A549 (cell line): ENCODE measurements around the gene DLGAP1. TPM values are rescaled to one million over a fixed set of nuclear protein-coding genes. Genes with fewer than 3 reads are reported as not detected.

Experiments
- ATAC-seq, 2 experiments: fragments of 200-7000 bp in 1 of 2; fragments of >200 bp in 1 of 2; cut with Nextera tagmentation in 1 of 2; cut with Tn5 transposase in 1 of 2; 3 replicates each; pipeline versions ENCODE4 v1.8.0 to v1.9.1; 2018 to 2020; ENCODE audit warnings: mild to moderate bottlenecking in 1 of 2, moderate library complexity in 1 of 2
- CTCF ChIA-PET: fragments of 300-600 bp; sonication (Branson Sonifier 250); formaldehyde crosslinking; extraction: SDS; loops from one replicate; lab custom pipeline; 2021; ENCODE audit warnings: antibody characterized with exemption, inconsistent platforms; lab: Yijun Ruan, JAX
- POLR2A ChIA-PET: fragments of 350-600 bp; formaldehyde crosslinking; extraction: SDS; loops from one replicate; lab custom pipeline; 2021; ENCODE audit warnings: antibody characterized with exemption, inconsistent platforms; lab: Yijun Ruan, JAX
- DNase-seq, 2 experiments: peaks; one replicate each; pipeline versions ENCODE4 v3.0.0 to v3.0.0-alpha.2; 2011 to 2016; ENCODE audit warnings: low read depth in 1 of 2, low spot score in 1 of 2
- FAIRE-seq: peaks from 2 replicates; lab custom pipeline; 2011; peaks lifted over from hg19 to GRCh38; lab: Jason Lieb, UNC
- H3K27ac ChIP-seq, 2 experiments: fragments of >200 bp; sonication (Bioruptor Twin); formaldehyde crosslinking; 3 replicates each; pipeline ENCODE4 v1.5.1; 2016 to 2017
- H3K4me1 ChIP-seq: fragments of >200 bp; sonication (Bioruptor Twin); formaldehyde crosslinking; 3 replicates; pipeline ENCODE4 v1.6.1; 2016
- H3K4me2 ChIP-seq: fragments of >200 bp; sonication (Bioruptor Twin); formaldehyde crosslinking; 3 replicates; pipeline ENCODE4 v1.6.1; 2016
- H3K4me3 ChIP-seq: fragments of >200 bp; sonication (Bioruptor Twin); formaldehyde crosslinking; 3 replicates; pipeline ENCODE4 v1.5.1; 2016
- H3K9me3 ChIP-seq: fragments of >200 bp; sonication (Bioruptor Twin); formaldehyde crosslinking; 3 replicates; pipeline ENCODE4 v1.6.1; 2016
- ATOH8 ChIP-seq: fragments of 250-450 bp; sonication (Bioruptor Pico); IDR thresholded peaks from 2 replicates; pipeline ENCODE4 v1.5.0; 2020; ENCODE audit warnings: low read depth, mild to moderate bottlenecking, moderate library complexity
- BCL3 ChIP-seq: fragments of >200 bp; sonication (Bioruptor Twin); formaldehyde crosslinking; IDR thresholded peaks from 3 replicates; pipeline ENCODE4 v1.6.1; 2016
- CBX8 ChIP-seq: fragments of 200-600 bp; sonication (generic); IDR thresholded peaks from 2 replicates; pipeline ENCODE4 v1.6.1; 2016
- CEBPB ChIP-seq, 2 experiments: fragments of >200 bp in 1 of 2; sonication (Bioruptor Twin) in 1 of 2; formaldehyde crosslinking in 1 of 2; IDR thresholded peaks; 2 replicates each; pipeline ENCODE4 v1.6.1; 2012 to 2016
- CTCF ChIP-seq: fragments of >200 bp; sonication (Bioruptor Twin); formaldehyde crosslinking; IDR thresholded peaks from 3 replicates; pipeline ENCODE4 v1.5.1; 2016
- EHF ChIP-seq: fragments of 250-450 bp; sonication (Bioruptor Pico); IDR thresholded peaks from 2 replicates; pipeline ENCODE4 v1.5.0; 2020; ENCODE audit warnings: mild to moderate bottlenecking
- ELK1 ChIP-seq: fragments of 150-350 bp; IDR thresholded peaks from 2 replicates; pipeline ENCODE4 v1.6.1; 2014; ENCODE audit warnings: low read depth, mild to moderate bottlenecking, low read length
- EP300 ChIP-seq, 2 experiments: fragments of >200 bp; sonication (Bioruptor Twin); formaldehyde crosslinking; IDR thresholded peaks; 2 replicates in 1 of 2; 3 replicates in 1 of 2; pipeline ENCODE4 v1.6.1; 2016 to 2017
- ESRRA ChIP-seq: fragments of 150-350 bp; IDR thresholded peaks from 2 replicates; pipeline ENCODE4 v1.6.1; 2014; ENCODE audit warnings: mild to moderate bottlenecking, low read length, borderline replicate concordance
- FOSB ChIP-seq: fragments of 250-450 bp; sonication (Bioruptor Pico); IDR thresholded peaks from 2 replicates; pipeline ENCODE4 v1.5.0; 2020; ENCODE audit warnings: mild to moderate bottlenecking, moderate library complexity
- GATA3 ChIP-seq: IDR thresholded peaks from 2 replicates; pipeline ENCODE4 v1.6.1; 2012; ENCODE audit warnings: borderline replicate concordance
- HDAC2 ChIP-seq: fragments of 200-600 bp; sonication (generic); IDR thresholded peaks from 2 replicates; pipeline ENCODE4 v1.6.1; 2016
- HOXB5 ChIP-seq: fragments of 250-450 bp; sonication (Bioruptor Pico); IDR thresholded peaks from 2 replicates; pipeline ENCODE4 v1.5.0; 2020; ENCODE audit warnings: mild to moderate bottlenecking, moderate library complexity
- MAX ChIP-seq: IDR thresholded peaks from 2 replicates; pipeline ENCODE4 v1.6.1; 2012
- MYC ChIP-seq: IDR thresholded peaks from 2 replicates; pipeline ENCODE4 v1.6.1; 2012; ENCODE audit warnings: mild to moderate bottlenecking, inconsistent platforms, low read length, improper control_type of control experiment, borderline replicate concordance
- POLR2A ChIP-seq: IDR thresholded peaks from 2 replicates; pipeline ENCODE4 v1.6.1; 2012; ENCODE audit warnings: mild to moderate bottlenecking, low read length
- POLR2AphosphoS2 ChIP-seq: conservative IDR thresholded peaks from 2 replicates; pipeline ENCODE4 v1.6.1; 2012; ENCODE audit warnings: low read length, improper control_type of control experiment, inconsistent platforms
- RCOR1 ChIP-seq: fragments of 150-350 bp; IDR thresholded peaks from 2 replicates; pipeline ENCODE4 v1.6.1; 2014; ENCODE audit warnings: antibody characterized with exemption, low read length, low read depth
- RFX5 ChIP-seq: fragments of 450-650 bp; IDR thresholded peaks from 2 replicates; pipeline ENCODE4 v1.7.1; 2014; ENCODE audit warnings: antibody characterized with exemption, mild to moderate bottlenecking, moderate library complexity
- RNF2 ChIP-seq: fragments of 200-600 bp; sonication (generic); IDR thresholded peaks from 2 replicates; pipeline ENCODE4 v1.6.1; 2016; ENCODE audit warnings: low read depth, mild to moderate bottlenecking, antibody characterized with exemption, moderate library complexity, borderline replicate concordance
- SMC3 ChIP-seq: fragments of >200 bp; sonication (Bioruptor Twin); formaldehyde crosslinking; IDR thresholded peaks from 3 replicates; pipeline ENCODE4 v1.6.1; 2018; ENCODE audit warnings: inconsistent platforms
- ZC3H11A ChIP-seq: fragments of 450-650 bp; IDR thresholded peaks from 2 replicates; pipeline ENCODE4 v1.6.1; 2014; ENCODE audit warnings: antibody characterized with exemption, mild to moderate bottlenecking
- ZFP36 ChIP-seq: fragments of 450-650 bp; IDR thresholded peaks from 2 replicates; pipeline ENCODE4 v1.6.1; 2014; ENCODE audit warnings: borderline replicate concordance; ENCODE audit not compliant: partially characterized antibody
- ZNF302 ChIP-seq: fragments of 250-450 bp; sonication (Bioruptor Pico); IDR thresholded peaks from 2 replicates; pipeline ENCODE4 v1.9.0; 2021; ENCODE audit warnings: inconsistent platforms, mild to moderate bottlenecking, moderate library complexity
- WGBS: methylation state at CpG from one replicate; pipeline ENCODE4 v1.1.6; 2017; ENCODE audit errors: missing lambda C conversion rate; 5-methylcytosine and 5-hydroxymethylcytosine counted together
- polyA plus RNA-seq, 4 experiments: library from polyadenylated mRNA; depleted of rRNA in 3 of 4; stranded (reverse); fragments of >200 nt; fragmentation: RNase III in 1 of 4; extraction: RNeasy Plus Mini Kit Qiagen cat#74134 plus additional on column Dnase treatment in 1 of 4; gene quantifications; 2 replicates in 3 of 4; 3 replicates in 1 of 4; pipeline ENCODE4 v1.2.3, GENCODE V29; 2011 to 2017

Gene DLGAP1
- polyA plus RNA-seq, 2 of the 4 experiments (the other 2 are of a cell fraction) = 0.04 to 0.12 TPM

- ChIA-PET POLR2A (no interaction called here), CTCF (interaction anchor here (1.1 to 1.2 kb wide), 3 partner anchors 11 to 109 kb away, joined by 3 read pairs; no protein-coding TSS in a partner anchor)
- DNase-seq = no peak
- H3K9me3 ChIP-seq = no peaks in the 10 kb centered on the region
- TF ChIP-seq ZNF302 (CRISPR knock-in tag) (no peak), FOSB (CRISPR knock-in tag) (no peak), SMC3 (no peak), RFX5 (no peak), MYC (no peak), EHF (no peak), POLR2A (no peak), ESRRA (no peak), CBX8 (no peak), BCL3 (no peak), GATA3 (no peak), ELK1 (no peak)
- H3K4me2 ChIP-seq = no peak overlapping the region
- FAIRE-seq = no peak
- H3K27ac ChIP-seq = no peak overlapping the region
- peaks cover 10% of the 10 kb centered on the region; the same call in 2 of the 3 replicates for H3K4me1 ChIP-seq
- WGBS = 79% methylated on average over 10 of the region's 10 CpGs
- ATAC-seq = no peak
- no peak overlapping the region for H3K4me3 ChIP-seq
Observed at GRCh38 chr18:3886575-3887322, 568.4 kb downstream of the DLGAP1 start.

- Histone ChIP-seq H3K27ac (no peak overlapping the region), H3K4me1 (peaks cover 9% of the 10 kb centered on the region; the same call in 2 of the 3 replicates), H3K9me3 (no peaks in the 10 kb centered on the region), H3K4me2 (no peak overlapping the region), H3K4me3 (no peak overlapping the region)
- ATAC-seq = peak; percentile 89 to 91
- peak; percentile 44 to 48 for DNase-seq
- TF ChIP-seq GATA3 (no peak), CTCF (peak; percentile 7; the same call in 1 of the 3 replicates)
- FAIRE-seq = no peak
- ChIA-PET CTCF (interaction anchor here (0.7 to 1.2 kb wide), 4 partner anchors 9 to 20 kb away, joined by 3 read pairs; no protein-coding TSS in a partner anchor), POLR2A (no interaction called here)
- 68% methylated on average over 2 of the region's 2 CpGs for WGBS
Observed at GRCh38 chr18:3885209-3885792, 569.8 kb downstream of the DLGAP1 start.

GRCh38 chr18:3879836-3880120 lies 575.3 kb downstream of the DLGAP1 start:
- no peak for FAIRE-seq
- TF ChIP-seq POLR2AphosphoS2 (no peak), ESRRA (no peak), SMC3 (no peak), CTCF (no peak), ZC3H11A (no peak), CBX8 (no peak), RNF2 (no peak), HOXB5 (CRISPR knock-in tag) (no peak), ZFP36 (no peak), POLR2A (no peak), CEBPB (IDR thresholded peaks at IDR 0.05) (no peak), HDAC2 (no peak), RCOR1 (no peak), MAX (no peak), EP300 (IDR thresholded peaks at IDR 0.05) (no peak), ATOH8 (CRISPR knock-in tag) (no peak)

More at GRCh38 chr18:3879836-3880120, 575.3 kb downstream of the DLGAP1 start:
- DNase-seq (no peak), ATAC-seq (no peak)
- no peaks in the 10 kb centered on the region for H3K9me3 ChIP-seq
- H3K27ac ChIP-seq = no peak overlapping the region
- WGBS = 96% methylated on average over 8 of the region's 19 CpGs
- no peak overlapping the region for H3K4me2 ChIP-seq
- ChIA-PET CTCF (interaction anchor here (1.3 kb wide), 1 partner anchor 116 kb away, joined by 6 read pairs; no protein-coding TSS in a partner anchor), POLR2A (no interaction called here)
- H3K4me1 ChIP-seq = peaks cover 9% of the 10 kb centered on the region; the same call in 1 of the 3 replicates
- H3K4me3 ChIP-seq = no peak overlapping the region
